ENCODE data around the gene SDS.

Gene SDS

DNA sequence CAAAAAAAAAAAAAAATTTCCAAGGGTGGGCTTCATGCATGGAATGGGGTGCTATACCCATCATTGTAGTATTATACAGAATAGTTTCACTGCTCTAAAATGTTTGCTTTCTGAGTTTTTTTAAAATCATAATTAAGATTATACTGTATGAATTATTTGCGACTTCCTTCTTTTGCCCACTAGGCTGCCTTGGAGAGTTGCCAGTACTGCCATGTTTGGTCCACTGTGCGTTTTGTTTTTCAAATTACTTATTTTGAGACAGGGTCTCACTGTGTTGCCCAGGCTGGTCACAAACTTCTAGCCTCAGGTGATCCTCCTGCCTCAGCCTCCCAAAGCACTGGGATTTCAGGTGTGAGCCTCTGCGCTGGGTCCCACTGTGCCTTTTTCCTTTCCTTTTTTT is 25.4 kb downstream of the SDS start:
- no peak for DNase-seq (ENCODE audit: low read depth)
- no peak overlapping the region for H3K4me3 ChIP-seq (ENCODE audit: low read depth, low read length)
- TF ChIP-seq POLR2A (IDR thresholded peaks at IDR 0.05; ENCODE audit: extremely low read depth, insufficient read length) (no peak), MYC (IDR thresholded peaks at IDR 0.05; ENCODE audit: low read depth, low read length) (no peak)
- TF ChIP-seq, protein P1, sequence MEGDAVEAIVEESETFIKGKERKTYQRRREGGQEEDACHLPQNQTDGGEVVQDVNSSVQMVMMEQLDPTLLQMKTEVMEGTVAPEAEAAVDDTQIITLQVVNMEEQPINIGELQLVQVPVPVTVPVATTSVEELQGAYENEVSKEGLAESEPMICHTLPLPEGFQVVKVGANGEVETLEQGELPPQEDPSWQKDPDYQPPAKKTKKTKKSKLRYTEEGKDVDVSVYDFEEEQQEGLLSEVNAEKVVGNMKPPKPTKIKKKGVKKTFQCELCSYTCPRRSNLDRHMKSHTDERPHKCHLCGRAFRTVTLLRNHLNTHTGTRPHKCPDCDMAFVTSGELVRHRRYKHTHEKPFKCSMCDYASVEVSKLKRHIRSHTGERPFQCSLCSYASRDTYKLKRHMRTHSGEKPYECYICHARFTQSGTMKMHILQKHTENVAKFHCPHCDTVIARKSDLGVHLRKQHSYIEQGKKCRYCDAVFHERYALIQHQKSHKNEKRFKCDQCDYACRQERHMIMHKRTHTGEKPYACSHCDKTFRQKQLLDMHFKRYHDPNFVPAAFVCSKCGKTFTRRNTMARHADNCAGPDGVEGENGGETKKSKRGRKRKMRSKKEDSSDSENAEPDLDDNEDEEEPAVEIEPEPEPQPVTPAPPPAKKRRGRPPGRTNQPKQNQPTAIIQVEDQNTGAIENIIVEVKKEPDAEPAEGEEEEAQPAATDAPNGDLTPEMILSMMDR (IDR thresholded peaks at IDR 0.05; ENCODE audit: low read depth, low read length) = no peak

DNA sequence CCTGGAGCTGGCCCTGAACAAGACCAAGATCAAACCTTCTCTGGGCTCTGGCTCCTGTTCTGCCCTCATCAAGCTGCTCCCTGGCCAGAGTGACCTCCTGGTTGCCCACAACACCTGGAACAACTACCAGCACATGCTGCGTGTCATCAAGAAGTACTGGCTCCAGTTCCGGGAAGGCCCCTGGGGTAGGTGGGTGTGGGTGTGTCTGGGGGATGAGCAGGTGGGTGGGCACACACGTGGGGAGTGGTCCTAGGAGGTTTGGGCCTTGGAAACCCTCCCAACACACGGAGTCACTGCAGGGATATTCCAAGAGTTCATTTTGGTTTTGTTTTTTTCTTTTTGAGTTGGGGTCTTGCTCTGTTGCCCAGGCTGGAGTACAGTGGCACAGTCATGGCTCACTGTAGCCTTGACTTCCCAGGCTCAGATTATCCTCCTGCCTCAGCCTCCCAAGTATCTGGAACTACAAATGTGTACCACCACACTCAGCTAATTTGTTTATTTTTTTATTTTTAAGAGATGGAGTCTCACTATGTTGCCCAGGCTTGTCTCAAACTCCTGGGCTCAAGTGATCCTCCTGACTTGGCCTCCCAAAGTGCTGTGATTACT is 28.8 kb downstream of the SDS start:
- no peak for DNase-seq (ENCODE audit: low read depth)
- no peak overlapping the region for H3K4me3 ChIP-seq (ENCODE audit: low read depth, low read length)
- TF ChIP-seq MYC (IDR thresholded peaks at IDR 0.05; ENCODE audit: low read depth, low read length) = no peak
- no peak for TF ChIP-seq POLR2A (IDR thresholded peaks at IDR 0.05; ENCODE audit: extremely low read depth, insufficient read length)
- TF ChIP-seq, protein P1 (IDR thresholded peaks at IDR 0.05; ENCODE audit: low read depth, low read length) = no peak
- TF ChIP-seq, protein P2, sequence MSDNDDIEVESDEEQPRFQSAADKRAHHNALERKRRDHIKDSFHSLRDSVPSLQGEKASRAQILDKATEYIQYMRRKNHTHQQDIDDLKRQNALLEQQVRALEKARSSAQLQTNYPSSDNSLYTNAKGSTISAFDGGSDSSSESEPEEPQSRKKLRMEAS (IDR thresholded peaks at IDR 0.05; ENCODE audit: low read depth, low read length) = no peak

DNA sequence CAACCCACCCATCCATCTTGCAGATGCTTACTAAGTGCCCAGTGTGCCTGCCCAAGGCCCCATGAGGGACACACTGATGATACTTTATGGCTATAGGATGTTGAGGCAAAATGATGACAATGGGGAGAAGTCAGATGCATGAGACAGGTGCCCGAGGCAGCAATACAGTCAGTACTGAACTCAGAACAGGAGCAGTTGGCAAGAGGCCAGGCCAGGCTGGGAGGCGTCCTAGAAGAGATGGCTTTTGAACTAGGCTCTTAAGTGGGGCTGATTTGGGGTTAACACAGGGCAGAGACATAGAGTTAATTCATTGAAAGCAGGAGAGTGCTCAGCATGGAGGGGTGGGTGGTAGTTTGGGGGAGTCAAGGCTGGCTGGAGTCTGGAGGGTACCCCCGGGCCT is 29.7 kb downstream of the SDS start:
- no peak overlapping the region for H3K4me3 ChIP-seq (ENCODE audit: low read depth, low read length)
- DNase-seq (ENCODE audit: low read depth) = no peak
- no peak for TF ChIP-seq MYC (IDR thresholded peaks at IDR 0.05; ENCODE audit: low read depth, low read length)
- TF ChIP-seq, protein P1 (IDR thresholded peaks at IDR 0.05; ENCODE audit: low read depth, low read length) = no peak
- TF ChIP-seq, protein P2 (IDR thresholded peaks at IDR 0.05; ENCODE audit: low read depth, low read length) = no peak
- TF ChIP-seq POLR2A (IDR thresholded peaks at IDR 0.05; ENCODE audit: extremely low read depth, insufficient read length) = no peak

- no peak overlapping the region for H3K4me3 ChIP-seq (ENCODE audit: low read depth, low read length)
- TF ChIP-seq, protein P2 (IDR thresholded peaks at IDR 0.05; ENCODE audit: low read depth, low read length) = no peak
- TF ChIP-seq, protein P1 (IDR thresholded peaks at IDR 0.05; ENCODE audit: low read depth, low read length) = no peak
- no peak for TF ChIP-seq POLR2A (IDR thresholded peaks at IDR 0.05; ENCODE audit: extremely low read depth, insufficient read length)
- TF ChIP-seq MYC (IDR thresholded peaks at IDR 0.05; ENCODE audit: low read depth, low read length) = no peak
- DNase-seq (ENCODE audit: low read depth) = no peak
Observed at GRCh38 chr12:113373440-113373839, 30.2 kb downstream of the SDS start.

GRCh38 chr12:113372371-113372770 is 31.3 kb downstream of the SDS start:
- no peak for DNase-seq (ENCODE audit: low read depth)
- TF ChIP-seq POLR2A (IDR thresholded peaks at IDR 0.05; ENCODE audit: extremely low read depth, insufficient read length) (no peak), MYC (IDR thresholded peaks at IDR 0.05; ENCODE audit: low read depth, low read length) (no peak)
- TF ChIP-seq, protein P2 (IDR thresholded peaks at IDR 0.05; ENCODE audit: low read depth, low read length) = no peak
- TF ChIP-seq, protein P1 (IDR thresholded peaks at IDR 0.05; ENCODE audit: low read depth, low read length) = no peak
- H3K4me3 ChIP-seq (ENCODE audit: low read depth, low read length) = no peak overlapping the region

- no peak for DNase-seq (ENCODE audit: low read depth)
- TF ChIP-seq, protein P2 (IDR thresholded peaks at IDR 0.05; ENCODE audit: low read depth, low read length) = no peak
- no peak for TF ChIP-seq POLR2A (IDR thresholded peaks at IDR 0.05; ENCODE audit: extremely low read depth, insufficient read length)
- TF ChIP-seq, protein P1 (IDR thresholded peaks at IDR 0.05; ENCODE audit: low read depth, low read length) = no peak
- H3K4me3 ChIP-seq (ENCODE audit: low read depth, low read length) = no peak overlapping the region
Observed at GRCh38 chr12:113371808-113372207, 31.9 kb downstream of the SDS start.

Measured in NB4 (cell line).